Middle frontal gyrus (tissue), 1 donor: Measurements from ENCODE around the gene USP19.

Experiments
- DNase-seq: peaks from one replicate; pipeline ENCODE4 v3.0.0-alpha.2; 2015; ENCODE audit warnings: low spot score; ENCODE audit errors: extremely low spot score

Gene USP19

DNA sequence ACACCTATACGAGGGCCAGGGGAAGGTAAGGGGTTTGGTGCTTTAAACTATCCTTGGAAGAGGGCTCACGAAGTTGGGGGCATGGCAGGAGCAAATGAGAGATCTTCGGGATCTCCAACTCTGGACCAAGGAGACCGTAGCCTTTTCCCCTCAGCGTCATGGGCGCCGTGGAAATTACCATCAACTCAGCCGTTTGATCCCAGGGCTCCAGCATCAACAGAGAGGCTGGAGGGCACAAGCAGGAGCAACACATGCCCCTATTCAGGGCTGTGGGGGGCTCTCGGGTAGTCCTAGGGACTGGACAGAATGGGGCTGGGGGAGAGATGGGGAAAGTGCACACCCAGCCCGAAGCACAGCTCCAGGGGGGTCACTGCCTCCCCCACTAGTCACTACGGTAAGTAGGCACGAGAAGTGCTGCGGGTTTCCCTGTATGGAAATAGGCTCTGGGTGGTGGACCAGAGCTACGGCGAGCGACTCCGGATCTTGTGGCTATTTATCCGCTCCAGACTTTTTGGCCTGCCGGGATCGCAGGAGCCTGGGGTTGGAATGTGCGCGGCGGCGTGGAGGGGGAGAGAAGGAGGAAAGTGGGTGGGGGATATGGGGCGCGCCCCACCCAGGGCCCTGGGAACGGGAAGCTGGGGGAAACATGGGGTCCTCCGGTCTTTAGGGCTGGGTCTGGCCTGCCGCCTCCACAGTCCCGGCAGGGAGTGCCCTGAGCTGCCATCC lies 12.8 kb upstream of the USP19 start:
- peak; percentile 74 for DNase-seq

DNA sequence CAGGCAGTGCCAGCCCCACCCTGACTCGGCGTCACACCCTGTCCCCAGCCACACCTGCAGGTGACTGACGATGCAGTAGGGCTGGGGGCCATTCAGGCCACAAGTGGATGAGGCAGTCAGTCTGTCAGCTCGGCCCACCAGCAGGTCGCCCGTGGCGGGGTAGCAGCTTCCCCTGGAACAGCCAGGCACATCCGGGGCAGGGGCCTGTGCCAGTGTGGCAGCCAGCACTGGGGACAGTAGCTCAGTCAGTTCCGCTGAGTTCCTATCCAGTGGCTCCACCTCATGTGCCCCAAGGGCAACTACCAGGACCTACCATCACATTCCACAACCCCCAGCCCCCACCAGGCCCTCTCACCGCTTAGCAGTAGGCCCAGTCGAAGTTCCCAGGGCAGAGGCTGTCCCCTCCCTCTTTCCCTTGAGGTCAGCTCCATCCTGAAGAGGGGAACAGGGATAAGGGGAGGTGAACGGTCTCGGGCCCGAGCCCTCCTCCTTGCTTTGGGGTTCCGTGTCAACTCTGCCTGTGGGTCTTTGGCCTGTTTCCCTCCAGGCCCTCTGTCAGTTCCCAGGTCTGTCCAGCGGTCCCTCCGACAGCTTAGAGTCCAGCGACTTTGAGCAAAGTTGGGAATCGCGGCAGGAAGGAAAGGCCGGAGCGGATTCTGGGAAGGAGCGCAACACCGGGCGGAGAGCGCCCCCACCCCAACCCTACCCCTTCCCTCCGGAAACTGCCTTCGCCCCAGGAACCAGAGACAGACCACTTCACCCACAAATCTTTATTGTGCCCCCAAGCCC lies 12.0 kb upstream of the USP19 start, which contains the start of gene LAMB2:
Gene LAMB2, minus strand, starts transcription at position 614 of the 789 bp plus-strand sequence. Its CDS starts 183 bp downstream, at position 431.
- DNase-seq, result peak; percentile 24

DNA sequence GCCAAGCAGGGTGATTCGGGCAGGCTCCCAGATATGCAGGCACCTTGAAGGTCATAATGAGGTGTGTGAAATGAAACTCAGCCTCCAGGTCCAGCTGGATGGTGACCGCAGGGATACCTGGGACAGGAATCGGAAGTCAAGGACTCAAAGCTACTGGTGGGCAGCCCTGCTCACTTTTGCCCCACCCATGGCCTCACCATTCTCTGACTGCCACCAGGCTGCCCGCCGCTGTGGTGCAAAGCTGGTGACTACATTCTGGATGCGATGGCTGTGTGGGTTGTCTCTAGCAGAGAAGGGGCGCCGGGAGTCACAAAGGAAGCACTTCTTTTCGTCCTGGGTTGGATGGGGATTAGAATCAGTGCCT lies 11.4 kb upstream of the USP19 start:
- DNase-seq, result no peak

DNA sequence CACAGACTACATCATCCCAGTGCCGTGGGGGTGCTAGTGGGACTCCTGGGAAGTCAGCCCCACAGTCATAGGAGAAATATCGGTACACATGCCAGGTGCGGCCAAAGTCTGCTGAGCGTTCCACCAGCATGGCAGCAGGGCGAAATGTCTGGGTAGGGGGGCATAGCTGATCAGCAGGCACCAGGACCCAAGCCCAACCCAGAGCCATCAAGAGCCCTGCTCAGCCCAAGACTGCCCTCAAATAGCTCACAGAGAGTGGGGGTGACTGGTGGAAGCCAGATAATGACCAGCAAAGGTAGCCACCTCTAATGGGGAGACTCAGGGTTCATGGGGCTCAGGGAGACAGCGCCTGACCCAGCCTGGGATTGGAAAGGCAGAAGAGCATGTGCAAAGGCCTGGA lies 11.0 kb upstream of the USP19 start:
- DNase-seq, result no peak

DNA sequence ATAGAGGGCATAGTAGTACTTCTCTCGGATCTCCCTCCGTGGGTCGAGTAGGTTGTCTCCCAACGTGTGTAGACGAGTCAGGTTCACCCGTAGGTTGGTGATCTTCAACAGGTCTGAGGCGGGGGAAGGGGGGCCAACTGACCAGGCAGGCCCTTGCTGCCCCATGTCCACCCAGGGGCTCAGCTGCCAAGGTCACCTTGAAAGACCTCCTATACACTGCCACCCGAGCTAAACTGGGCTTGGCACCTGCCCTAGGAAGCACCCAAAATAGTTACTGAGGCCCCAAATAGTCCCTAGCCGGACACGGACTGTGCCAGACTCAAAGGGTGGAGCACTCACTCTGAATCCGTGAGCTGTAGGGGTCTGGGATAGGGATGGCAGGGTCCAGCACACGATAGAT lies 10.4 kb upstream of the USP19 start:
- no peak for DNase-seq

DNA sequence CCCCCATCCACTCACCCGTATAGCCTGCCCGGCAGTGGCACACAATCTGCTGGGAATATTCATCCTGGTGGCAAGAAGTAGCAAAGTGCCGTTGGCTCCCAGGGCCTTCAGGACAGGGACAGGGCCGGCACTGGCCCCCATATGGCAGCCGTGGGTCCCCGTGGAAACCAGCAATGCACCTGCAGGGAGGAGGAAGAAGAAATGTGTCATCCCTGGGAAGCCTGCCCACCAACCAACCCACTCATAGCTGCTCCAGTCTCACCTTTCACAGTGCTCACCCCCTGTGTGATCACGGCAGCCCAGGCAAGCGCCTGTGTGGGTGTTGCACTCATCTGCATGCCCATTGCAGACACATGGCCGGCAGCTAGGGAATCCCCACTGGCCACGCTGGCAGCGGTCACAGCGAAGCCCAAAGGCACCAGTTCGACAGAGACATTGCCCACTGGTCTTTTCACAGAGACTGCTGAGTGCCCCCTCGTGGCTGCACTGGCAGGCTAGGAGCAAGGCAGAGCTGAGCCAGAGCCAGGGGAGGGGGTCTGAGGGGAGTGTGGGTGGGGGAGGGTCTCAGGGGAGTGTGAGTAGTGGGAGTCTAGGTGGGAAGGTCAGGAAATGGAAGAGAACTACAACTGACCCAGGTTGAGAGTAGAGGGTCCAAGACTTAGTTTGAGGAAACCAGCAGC lies 4.5 kb upstream of the USP19 start:
- DNase-seq, result no peak

DNA sequence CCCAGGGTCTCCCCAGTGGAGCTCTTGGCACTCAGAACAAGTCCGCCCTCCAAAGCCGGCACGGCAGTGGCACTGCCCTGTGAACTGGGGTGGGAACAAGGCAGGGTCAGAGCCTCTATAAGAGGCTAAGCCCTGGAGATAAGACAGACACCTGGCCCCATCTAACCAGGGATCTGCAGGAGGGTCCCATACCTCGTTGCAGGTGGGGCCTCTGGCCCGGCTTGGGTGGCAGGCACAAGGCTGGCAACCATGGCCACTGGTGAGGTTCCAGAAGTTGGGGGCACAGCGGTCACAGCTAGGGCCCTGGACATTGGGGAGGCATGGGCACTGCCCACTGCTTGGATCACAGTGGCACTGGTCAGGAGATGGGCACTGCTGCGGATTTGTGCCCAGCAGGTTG lies 3.6 kb upstream of the USP19 start:
- DNase-seq, result no peak

DNA sequence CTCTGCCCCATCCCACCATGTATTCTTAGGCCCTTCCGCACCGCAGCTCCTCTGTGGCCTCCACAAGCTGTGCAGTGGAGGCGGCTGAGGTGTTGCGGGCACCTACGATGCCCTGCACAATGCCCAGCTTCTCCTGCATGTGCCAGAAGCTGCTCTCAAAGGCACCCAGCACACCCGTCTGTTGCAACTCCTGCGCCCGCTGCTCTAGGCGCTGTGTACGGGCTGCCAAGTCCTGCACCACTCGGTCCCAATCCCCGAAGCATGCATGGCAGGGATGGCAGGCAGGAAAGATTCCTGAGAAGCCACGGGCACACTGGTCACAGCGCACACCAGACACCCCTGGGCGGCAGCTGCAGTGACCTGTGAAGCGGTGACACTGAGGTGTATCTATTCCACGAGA lies 3.1 kb upstream of the USP19 start:
- no peak for DNase-seq

DNA sequence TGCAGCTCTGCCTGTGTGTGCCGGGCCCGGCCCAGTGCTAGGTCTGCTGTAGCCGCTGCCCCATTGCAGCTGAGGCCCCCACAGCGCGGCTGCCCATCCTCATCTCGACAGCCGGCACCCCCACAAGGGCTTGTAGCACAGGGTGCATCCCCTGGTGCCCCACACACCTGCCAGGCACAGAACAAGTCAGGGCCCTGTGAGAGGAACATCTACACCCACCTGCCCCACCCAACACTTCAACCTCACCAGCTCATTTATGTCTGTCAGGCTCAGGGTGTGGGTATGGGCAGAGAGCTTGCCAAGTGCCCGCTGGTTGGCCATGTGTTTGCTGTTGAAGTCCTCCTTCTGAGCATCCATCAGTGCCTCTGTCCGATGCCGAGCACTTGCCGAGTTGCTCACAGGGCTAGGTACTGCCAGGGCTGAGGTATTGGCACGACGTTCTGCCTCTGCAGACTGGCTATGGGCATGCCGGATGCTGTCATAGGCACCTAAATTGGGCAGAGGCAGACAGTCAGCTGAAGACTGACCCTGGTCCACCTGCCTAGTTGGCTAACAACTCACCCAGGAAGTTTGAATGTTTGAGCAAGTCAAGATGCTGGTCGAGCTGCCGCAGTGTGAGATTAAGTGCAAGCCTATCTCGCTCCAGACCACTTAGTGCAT lies 2.4 kb upstream of the USP19 start:
- DNase-seq, result no peak

DNA sequence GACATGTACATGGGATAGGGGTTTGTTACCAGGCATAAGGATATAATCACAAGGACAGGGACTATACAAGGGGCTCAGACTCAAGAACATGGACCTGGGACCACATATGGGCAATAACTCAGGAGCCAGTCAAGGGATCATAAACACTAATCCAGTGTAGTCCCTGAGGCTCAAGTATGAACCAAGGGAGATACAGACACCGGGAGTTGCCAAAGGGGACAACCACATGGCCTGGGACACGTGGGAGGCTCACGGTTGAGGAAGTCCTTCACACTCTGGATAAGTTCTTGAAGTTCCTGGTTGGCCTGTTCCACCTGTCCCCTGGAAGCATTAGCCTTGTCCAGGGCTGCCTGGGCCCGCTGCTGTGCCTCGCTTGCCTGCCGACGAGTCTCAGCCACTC lies 1.8 kb upstream of the USP19 start:
- DNase-seq, result no peak

DNA sequence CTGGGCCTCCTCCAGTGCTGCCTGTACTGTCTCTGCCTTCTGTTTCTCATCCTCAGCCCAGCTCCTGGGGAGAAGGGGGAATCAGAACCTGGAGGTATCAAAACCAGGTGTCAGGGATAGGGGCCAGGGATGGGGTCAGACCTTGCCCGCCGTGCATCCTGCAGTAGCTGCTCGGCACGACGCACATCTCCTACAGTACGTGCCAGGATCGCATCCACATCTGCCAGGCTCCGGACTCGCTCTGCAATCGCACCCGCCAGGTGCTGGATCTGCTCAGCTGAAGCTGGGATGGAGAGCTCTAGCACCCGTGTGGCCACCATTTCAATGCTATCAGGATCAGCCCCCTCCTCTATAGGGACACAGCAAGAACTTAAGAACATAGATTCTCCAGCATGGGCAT lies 1.4 kb upstream of the USP19 start:
- DNase-seq, result no peak

DNA sequence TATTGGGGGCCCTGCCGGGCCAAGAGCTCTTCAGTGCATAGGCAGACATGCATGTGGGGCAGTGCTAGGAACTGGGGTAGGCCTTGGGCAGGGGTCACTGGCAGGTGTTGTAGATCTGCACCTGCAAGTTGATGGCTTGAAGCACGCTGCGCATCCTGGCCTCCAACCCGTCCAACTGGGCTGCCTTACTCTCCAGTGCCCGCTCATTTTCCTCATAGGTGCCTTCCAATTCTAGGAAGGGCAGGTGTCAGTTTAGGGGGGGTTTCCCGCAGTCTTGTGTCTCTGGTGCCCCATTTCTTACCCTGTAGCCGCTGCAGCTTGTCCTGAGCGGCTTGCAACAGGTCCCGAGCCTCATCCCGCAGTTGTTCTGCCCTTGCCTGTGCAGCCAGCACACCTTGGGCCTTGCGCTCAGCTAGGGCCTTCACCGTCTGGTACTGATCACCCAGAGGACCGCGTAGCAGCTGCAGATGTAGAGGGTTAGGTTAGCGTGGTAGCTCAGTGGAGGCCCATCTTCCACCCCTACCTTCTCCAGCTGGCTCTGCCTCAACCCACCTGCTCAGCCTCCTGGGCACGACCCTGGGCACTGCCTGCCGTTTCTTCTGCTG lies 611 bp upstream of the USP19 start:
- no peak for DNase-seq

DNA sequence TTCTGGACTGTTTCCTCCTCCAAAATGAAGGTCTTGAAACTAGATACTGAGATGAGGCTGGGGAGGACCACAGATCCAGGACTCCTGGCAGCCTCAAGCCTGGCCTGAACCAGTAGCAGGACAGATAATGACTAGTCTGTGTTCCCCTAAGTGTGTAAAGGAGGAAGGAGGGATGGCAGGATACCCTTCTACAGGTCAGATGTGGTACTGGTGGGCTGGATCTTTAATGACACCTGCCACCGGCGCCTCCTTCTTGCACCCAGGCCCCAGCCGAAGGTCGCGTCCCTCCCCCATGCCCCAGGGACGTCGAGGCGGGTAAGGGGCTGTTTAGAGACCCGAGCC lies 556 bp downstream of the USP19 start:
- DNase-seq, result no peak

DNA sequence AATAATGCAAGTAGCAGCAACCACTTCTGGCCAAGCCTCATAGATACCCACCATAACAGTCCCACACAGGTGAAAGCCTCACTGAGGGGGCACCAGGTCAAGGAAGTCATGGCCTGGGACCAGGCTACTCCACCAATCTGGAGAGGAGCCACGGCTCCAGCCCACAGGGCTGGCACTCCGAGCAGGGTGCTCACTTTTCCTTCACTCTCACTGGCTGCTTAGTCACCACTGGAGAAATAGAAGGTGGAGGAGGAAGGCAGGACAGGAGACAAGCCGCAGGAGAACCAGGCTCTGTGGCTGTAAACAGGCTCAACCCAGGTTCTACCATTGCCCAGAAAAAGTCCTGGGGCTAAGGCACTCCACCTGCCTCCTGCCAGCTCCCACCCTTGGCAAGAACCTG lies 1.2 kb downstream of the USP19 start:
- DNase-seq, result no peak

DNA sequence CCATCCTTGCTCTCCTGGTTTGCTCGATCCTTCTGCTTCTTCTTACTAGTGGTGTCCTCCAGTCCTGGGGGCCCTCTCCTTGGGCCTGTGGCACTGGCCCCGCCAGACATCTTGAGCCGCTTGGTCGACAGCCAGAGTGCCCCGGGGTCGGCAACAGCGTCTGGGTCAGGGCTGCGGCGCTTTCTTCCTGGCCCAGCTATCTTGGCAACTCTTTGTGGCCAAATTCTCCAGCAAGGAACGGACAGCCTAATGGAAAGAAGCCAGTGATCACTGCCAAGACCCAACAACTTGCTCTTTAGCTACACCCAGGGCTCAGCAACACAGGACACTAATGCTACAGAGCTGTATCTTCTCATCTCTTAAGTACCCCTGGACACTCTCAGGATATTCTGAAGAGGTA lies 1.6 kb downstream of the USP19 start:
- DNase-seq, result no peak

DNA sequence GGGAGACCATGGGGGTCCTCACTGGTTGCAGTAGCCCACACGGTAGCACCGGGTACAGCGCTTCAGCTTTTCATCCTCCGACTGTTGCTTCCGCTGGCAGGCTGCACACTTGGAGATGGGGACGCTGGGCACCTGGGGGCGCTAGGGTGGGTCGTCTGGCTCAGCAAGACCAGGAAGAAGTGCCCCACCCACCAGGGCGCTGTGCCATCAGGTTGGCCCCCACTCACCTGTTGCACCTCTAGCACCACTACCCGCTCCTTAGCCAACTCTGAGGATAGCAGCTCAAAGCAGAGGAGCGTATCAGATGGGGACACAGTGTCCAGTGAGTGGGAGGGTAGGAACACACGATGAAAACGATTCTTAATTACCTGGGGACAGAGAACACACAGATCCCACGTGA lies 8.4 kb downstream of the USP19 start:
- no peak for DNase-seq

DNA sequence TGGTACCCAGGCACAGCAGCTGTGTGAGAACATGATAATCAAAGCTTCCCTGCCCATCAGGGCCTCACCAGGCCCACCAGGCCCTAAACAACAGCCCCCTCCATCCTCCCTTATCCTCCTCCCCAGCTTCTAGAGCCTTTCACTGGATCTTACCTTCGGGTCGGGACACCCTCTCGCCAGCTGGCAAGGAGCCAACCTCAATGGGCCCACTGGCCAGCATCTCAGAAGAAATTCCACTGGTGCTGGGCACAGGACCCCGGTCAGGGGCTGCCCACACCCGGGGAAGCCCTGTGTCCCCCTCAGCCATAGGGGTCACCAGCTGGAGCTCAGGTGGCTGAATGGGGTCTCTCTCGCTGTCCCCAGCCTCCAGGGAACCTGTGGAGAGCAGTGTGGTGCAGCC lies 9.3 kb downstream of the USP19 start:
- DNase-seq, result no peak

DNA sequence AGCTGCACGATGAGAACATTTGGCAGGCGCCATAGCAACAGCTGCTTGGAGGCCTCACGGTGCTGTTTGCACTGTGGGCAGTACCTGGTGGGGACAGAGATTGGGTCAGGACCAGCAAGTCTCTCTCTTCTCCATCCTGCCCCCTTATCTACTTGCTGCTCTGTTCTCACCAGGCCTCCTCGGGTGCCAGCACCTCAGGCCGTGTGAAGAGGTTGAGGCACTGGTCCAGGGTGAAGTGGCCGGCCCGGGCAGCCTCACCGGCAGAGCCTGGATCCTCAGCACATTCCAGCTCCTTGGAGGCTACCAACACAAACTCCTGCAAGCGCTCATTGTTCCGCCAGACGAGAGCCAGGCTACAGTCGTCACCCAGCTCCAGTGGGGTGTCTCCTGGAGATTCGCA lies 9.8 kb downstream of the USP19 start:
- no peak for DNase-seq

DNA sequence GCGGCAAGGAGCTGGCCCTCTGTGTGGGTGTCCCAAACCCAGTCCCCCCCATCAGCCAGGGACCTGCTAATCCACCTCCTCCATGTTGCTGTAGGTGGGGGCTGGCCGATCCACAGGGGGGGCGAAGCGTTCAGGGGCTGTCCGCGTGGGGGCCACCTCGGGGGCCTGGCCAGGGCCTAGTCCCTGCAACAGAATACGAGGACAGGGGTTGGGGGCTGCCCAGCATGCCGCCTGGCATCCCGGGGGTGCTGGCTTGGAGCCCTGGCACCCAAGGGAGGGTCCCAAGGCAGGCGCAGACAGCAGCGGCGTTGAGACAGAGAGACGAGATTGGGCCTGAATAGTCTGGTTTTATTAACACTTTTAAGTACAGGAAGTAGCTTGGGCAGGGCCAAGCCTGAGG lies 12.3 kb downstream of the USP19 start:
- DNase-seq, result no peak

DNA sequence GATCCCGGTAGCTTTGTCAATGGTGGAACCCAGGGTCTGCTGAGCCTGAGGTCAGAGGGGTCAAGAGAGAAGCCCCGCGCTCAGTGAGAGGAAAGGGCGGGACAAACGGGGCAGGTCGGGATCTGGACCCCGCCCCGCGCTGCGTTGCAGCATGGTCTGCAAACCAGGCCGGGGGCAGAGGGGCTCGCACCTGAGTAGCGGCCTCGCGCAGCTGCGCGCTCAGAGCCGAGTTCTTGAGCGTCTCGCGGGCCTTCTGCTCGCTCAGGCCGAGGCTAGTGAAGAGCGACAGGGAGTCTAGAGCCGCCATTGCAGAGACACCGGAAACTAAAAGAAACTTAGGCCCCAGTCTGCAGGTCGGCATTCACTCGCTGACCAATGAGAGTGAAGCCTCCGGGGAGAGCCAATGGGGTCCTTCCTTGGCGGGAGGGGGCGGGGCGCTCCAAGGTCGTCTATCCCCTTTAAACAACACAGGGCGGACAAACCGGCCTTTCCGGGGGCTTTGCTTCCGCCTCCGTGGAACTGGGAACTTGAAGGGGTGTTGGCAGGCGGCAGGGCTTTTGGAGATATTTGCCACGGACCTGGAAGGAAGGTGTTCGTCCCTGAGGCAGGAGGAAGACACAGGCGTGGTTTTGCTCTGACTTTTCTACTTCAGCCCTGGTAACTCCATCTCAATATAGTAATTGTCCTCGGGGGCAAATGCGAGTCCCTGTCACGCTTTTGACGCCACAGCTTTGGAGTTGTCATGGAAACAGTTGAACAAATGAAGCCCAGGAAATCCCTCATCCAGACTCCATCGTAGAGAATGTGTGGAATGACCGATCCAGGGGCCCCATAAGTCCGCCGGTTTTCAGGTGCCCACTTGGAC lies 16.0 kb downstream of the USP19 start, which contains the start of gene QARS1:
Gene QARS1, minus strand, starts transcription at position 331 of the 865 bp plus-strand sequence. Its CDS starts 24 bp downstream, at position 307.
- DNase-seq, result peak; percentile 88

DNA sequence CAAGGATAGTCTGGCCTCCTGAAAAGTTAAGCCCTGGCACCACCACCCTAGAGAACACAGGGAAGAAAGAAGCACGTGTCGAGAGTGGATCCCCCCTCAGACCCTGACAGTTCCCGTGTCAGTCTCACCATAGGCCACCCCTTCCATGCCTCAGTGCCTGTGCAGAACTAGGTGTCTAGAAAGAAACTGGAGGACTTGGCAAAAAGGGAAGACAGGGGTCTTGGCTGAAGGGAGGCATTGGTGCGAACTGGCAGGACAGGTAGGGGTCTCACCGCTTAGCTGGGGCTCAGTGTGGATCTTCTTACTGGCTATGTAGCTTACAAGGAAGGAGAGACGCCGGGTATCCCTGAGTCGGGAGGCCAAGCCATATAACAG lies 16.6 kb downstream of the USP19 start:
- DNase-seq, result no peak
